HG02571 (cell line): ENCODE results near the gene CLK4.
A peak's percentile ranks its signal among the peaks of the same experiment; 100 is the strongest.

Experiments
- ATAC-seq: cut with Tn5 transposase; IDR thresholded peaks from one replicate; pipeline ENCODE4 v1.9.1; 2021; ENCODE audit warnings: mild to moderate bottlenecking, moderate library complexity; ENCODE audit not compliant: unreplicated experiment

The CLK4 gene

DNA sequence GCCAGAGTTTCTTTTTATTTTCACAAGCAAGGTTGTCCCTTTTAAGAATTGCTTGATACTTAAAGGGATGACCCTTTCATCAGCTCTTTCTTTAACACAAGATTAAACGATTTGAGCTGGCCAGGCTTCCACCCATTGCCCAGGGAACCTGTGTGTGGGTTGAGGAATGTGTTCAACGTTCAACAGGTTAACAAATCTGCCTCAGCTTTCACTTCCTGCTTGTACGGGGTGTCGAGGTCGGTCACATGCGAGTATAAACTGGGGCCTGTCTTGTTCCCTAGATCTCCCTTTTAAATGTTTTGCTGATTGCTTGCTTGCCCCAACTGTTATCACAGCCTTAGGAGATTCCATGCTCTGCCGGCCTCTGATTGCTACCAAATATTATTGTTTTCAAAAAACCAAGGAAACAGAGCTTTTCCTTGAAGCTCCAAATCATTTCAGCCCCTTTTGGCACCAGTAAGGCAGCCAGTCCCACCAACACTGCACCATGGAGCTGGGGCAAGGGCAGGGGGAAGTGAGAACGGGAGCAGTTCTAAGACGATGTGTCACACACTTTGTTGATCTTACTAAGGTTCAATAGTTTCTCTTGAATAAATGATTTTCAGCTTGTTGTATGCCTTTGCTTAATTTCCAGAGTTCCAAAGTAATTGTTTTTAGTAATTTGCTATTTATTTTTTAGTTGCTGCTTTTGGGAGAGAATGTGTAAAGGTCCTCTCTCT lies 10.7 kb upstream of the CLK4 start:
- ATAC-seq: no peak

DNA sequence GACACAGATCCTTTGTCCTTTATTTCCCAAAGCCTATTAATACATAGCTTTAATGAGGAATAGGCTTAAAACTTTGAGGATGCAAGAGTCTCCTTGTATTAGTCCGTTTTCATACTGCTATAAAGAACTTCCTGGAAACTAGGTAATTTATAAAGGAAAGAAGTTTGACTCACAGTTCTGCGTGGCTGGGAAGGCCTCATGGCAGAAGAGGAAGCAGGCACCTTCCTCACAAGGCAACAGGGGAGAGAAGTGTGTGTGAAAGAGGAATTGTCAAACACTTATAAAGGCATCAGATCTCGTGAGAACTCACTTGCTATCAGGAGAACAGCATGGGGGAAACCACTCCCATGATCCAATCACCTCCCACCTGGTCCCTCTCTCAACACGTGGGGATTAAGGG lies 5.4 kb upstream of the CLK4 start:
- ATAC-seq: no peak

DNA sequence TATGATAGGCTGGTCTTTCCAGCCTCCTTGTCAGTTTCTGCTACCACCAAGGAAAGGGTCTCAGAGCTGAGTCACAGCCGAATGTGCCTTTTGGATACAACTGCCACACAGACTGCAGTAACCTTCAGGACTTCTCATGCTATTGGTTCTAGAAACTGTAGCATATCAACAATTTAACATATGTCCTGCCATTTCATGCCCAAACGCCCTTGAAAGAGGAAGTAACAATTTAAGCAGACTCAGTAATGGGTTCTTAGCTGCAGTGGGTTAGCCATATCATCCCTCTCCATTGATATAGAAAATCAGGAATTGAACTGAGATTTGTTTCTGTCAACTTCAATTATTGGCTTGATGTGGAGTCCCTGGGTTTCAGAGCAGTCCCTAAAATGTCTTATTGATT lies 4.1 kb upstream of the CLK4 start:
- no peak for ATAC-seq

- ATAC-seq: no peak
Measured at GRCh38 chr5:178630475-178630930, 3.7 kb upstream of the CLK4 start.

DNA sequence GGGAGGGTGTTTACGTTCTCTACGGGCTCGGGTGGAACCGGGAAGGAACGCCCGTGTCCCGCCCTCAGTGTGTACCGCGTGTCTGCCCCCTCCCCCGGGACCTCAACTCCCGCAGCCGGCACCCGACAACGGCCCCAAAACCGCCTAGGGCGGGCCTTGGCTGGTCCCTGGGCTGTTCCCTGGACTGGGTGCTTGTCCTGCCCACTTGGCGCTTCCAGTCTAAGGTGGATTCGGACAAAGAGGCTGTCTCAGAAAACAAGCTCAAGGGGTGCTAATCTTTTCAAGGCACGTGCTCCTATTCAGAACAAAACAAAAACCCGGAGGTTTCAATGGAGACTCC lies 379 bp upstream of the CLK4 start:
- no peak for ATAC-seq

- peak; percentile 0 for ATAC-seq
Measured at GRCh38 chr5:178625679-178626483, 969 bp downstream of the CLK4 start.

DNA sequence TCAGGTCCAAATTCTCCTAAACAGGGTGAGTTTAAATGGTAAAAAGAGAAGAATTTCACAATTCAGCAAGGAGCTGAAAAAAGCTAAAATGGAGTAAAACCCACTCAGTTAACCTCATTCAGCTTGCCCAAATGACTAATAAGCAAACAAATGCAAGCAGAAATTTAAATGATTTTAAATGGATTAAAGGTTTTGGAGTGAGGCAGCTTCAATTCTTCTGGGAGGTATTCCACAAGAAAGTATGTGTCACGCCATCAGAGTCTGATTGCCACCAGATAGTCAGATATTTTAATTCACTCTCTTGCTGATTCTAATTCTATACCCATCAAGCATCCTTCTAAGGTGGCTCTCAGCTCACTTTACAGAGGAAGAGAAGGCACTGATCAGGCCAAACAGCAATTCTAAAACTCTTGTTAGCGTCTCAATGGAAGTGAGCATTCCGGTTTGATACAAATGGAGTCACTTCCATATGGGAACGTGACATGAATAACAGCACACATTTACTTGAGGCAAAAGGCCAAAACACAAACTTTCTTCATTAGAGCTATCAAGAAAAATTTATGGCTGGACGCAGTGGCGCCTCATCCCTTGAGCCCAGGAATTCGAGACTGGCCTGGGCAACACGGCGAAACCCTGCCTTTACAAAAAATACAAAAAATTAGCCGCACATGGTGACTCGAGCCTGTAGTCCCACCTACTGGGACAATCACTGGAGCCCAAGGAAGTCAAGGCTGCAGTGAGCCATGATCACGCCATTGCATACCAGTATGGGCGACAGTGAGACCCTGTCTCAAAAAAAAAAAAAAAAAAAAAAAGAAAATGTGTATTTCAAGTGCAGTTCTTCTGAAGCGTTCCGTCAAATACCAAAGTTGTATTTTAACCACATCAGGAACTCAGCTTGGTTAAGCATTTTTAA lies 2.0 kb downstream of the CLK4 start:
- no peak for ATAC-seq

- ATAC-seq: no peak
Measured at GRCh38 chr5:178622679-178623247, 4.1 kb downstream of the CLK4 start.

GRCh38 chr5:178619390-178619789 lies 7.5 kb downstream of the CLK4 start:
- ATAC-seq: no peak

GRCh38 chr5:178612299-178612698 lies 14.6 kb downstream of the CLK4 start:
- ATAC-seq: no peak

DNA sequence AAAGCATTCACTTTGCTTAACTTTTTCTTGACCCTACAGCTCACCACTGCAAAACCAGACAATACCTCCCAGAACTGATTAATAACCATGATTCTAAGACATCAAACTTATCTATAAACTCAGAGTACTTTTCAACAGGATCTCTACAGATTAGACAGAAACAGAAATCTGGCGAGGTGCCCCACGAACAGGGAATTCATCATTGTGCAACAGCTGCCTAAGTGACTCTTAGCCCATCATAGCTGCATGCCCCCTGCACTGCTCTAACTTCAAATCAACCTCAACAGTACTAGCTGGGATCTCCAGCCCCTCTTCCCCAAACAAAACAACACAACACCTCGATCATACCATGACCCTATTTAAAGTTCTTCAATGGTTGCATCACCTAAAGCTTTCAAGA lies 20.6 kb downstream of the CLK4 start:
- ATAC-seq: no peak

- ATAC-seq: no peak
Measured at GRCh38 chr5:178605788-178606187, 21.1 kb downstream of the CLK4 start.

DNA sequence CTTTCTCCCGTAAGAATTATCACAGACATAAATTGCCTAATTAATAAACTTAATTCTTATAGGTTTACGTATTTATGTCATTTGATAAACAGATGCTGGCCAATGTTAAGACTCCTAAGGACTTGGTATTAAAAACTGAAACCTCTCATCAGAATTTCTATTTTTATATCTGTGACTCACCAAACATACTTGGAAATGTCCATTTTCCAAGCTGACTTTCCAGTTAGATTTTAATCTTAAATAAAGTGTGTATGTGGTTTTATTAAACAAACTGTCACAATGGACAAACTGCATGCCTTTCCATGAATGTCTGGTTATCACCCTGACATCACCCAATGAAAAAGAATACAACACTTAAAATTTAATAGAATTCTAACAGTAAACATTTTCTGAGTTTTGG lies 24.1 kb downstream of the CLK4 start:
- no peak for ATAC-seq

GRCh38 chr5:178595750-178596149 lies 31.1 kb downstream of the CLK4 start:
- no peak for ATAC-seq

- ATAC-seq: no peak
Measured at GRCh38 chr5:178595150-178595549, 31.7 kb downstream of the CLK4 start.

DNA sequence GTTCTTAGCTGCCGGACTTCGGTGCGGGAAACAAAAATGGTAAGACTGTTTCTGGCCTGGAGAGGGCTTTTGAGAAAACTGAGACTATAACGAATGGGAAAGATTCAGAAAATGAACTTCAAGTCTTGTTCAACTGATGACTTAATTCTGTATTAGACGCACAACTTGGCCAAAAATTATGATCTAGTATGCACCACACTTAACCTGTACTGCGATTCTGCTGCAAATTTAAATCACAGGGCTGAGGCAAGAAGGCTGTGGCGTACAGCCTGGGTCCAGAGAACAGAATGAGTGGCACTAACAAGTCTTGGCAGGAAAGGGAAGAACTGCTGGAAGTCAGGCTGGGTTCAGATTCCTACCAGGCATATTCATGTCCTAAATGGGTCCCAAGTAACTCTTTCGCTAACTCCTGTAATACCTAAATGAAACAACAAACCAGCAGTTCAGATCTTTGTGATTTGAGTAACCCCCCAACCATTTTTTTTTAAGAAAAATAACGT lies 35.9 kb downstream of the CLK4 start:
- ATAC-seq: no peak

DNA sequence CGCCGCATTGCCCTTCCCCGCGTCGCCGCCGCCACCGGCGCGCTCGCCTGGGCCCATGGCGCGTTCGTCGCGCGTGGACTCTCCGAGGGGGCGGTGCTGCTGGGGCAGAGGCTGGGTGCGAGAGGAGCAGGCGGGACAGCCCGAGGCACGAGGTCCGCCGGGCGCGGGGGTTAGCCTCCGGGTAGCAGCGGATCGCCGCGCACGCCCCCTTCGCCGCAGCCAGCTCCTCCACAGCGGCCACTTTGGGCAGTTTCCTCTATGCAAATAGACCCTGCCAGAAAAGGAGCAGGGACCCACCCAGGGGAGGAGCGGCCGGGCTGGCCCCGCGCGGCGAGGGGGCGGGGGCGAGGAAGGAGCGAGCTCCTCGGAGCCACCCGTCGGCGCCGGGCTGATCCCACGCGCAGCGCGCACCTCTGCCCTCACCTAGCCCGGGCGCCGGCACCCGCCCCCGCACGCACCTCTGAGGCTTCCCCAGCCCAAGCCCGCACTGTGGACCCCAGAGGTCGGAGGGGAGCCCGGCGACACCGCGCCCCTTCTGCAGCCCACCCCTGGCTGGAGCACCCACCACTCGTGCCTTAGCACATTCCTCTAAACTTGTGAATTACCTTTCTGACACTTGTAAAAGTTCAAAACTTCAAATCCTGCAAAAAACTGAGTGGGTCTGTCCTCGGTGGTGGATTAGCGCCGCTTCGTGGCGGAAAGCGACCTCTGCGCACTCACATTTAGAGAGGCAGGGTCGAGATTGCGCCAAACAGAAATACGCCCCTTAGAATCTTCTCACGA lies 36.5 kb downstream of the CLK4 start, which contains the start of gene COL23A1:
COL23A1 (minus strand) TSS at position 253 of the 783 bp plus-strand sequence.
- ATAC-seq: no peak

GRCh38 chr5:178589180-178590140 lies 37.4 kb downstream of the CLK4 start:
- ATAC-seq: no peak

- ATAC-seq: no peak
Measured at GRCh38 chr5:178588769-178589168, 38.1 kb downstream of the CLK4 start.
